ENCODE data around the gene TMC5. TPM values are rescaled to one million over a fixed set of nuclear protein-coding genes. Genes with fewer than 3 reads are reported as not detected.

The TMC5 gene
- total and polyA plus RNA-seq, 2 donors: under 0.01 to 0.09 TPM

Other genes with a start within 250 kb of the TMC5 start
- gene SYT17, start 249.6 kb upstream of the TMC5 start, total RNA-seq: 0.38 TPM
- gene SYT17, start 249.6 kb upstream of the TMC5 start, polyA plus RNA-seq: 0.52 TPM
- gene CLEC19A, start 132.2 kb upstream of the TMC5 start, total RNA-seq: 0.05 TPM
- gene CLEC19A, start 132.2 kb upstream of the TMC5 start, polyA plus RNA-seq: 0.09 TPM
- 19.7 TPM for gene GDE1, start 104.2 kb downstream of the TMC5 start, total RNA-seq
- 26.0 TPM for gene GDE1, start 104.2 kb downstream of the TMC5 start, polyA plus RNA-seq
- gene CCP110, start 106.1 kb downstream of the TMC5 start, total RNA-seq: 12.9 TPM
- gene CCP110, start 106.1 kb downstream of the TMC5 start, polyA plus RNA-seq: 8.6 TPM
- gene VPS35L, start 137.8 kb downstream of the TMC5 start, total RNA-seq: 19.5 TPM
- gene VPS35L, start 137.8 kb downstream of the TMC5 start, polyA plus RNA-seq: 23.7 TPM